ENCODE data around the gene ITGAD.

GRCh38 chr16:31428638-31429247, 35.6 kb downstream of the ITGAD start:
- TF ChIP-seq CTCF (IDR thresholded peaks at IDR 0.05) (no peak), POLR2A (IDR thresholded peaks at IDR 0.05) (no peak), POLR2AphosphoS5 (IDR thresholded peaks at IDR 0.05) (no peak), EP300 (IDR thresholded peaks at IDR 0.05) (no peak)

Data from gastroesophageal sphincter (tissue), 3 donors.